Measurements from ENCODE around the gene APOM. TPM values are rescaled to one million over a fixed set of nuclear protein-coding genes. Genes with fewer than 3 reads are reported as not detected.
A peak's percentile ranks its signal among the peaks of the same experiment; 100 is the strongest.

The APOM gene
- total RNA-seq, 2 experiments from 2014 or later: 1.9 to 3.7 TPM

DNA sequence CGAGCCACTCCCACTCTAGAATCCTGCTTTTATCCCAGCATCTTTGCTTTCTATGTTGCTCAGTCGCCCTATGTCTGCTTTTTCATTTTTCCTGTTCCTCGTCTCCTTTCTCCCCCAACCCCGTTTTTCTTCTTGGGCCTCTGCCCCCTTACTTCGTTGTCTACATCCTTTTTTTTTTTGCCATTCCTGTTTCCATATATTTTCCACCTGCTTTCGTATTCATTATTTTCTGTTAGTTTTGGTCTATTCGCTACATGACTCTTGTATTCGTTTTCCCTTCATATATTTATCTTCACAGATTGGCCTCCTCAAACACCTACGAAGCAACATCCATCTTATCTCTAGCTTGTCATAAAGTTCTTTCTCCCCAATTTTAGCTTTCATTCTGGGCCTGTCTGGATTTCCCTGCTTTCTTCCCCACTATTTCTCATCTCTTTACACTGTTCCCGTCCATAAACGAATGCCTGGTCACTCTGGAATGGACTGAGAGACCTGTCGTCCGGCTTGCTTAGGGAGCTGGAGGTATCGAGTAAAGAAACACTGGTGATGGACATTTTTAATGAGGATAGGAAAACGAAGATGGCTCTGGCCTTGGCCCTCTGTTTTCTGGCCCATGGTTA, 34.3 kb upstream of the APOM start:
- DNase-seq (no peak), ATAC-seq (no peak)
- Mint-ChIP-seq H3K27me3 (no peaks in the 10 kb centered on the region), H3K27ac (peak overlapping the region; percentile 96), H3K4me3 (peak overlapping the region; percentile 99), H3K4me1 (peaks cover 40% of the 10 kb centered on the region), H3K36me3 (peaks cover 56% of the 10 kb centered on the region), H3K9me3 (ENCODE audit: low read depth) (no peaks in the 10 kb centered on the region)
- CTCF ChIA-PET: interaction anchor here (0.6 to 1.9 kb wide), 7 partner anchors 23 to 128 kb away, joined by 3 to 8 read pairs (median 3); no protein-coding TSS in a partner anchor

DNA sequence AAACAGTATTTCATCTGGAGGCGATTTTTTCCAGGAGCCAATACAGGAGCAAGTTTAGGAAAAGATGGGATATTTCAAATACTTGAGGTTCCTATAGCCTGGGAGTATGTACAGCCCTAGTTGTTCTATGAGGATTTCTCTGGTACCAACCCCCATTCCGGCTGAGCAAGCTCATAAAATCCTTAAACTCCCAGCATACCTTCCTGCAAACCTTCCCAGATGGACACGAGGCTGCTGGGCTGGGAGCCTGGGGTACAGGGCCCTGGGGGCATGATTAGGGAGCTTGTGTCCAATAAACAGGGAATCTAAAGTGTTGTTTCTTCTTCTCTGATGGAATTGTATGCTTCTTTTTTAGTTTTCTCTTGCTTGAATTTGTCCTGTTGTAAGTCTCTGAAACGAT, 33.7 kb upstream of the APOM start:
- CTCF ChIA-PET: interaction anchor here (1.0 to 1.9 kb wide), 9 partner anchors 24 to 208 kb away, joined by 3 to 8 read pairs (median 3); partner anchors contain the start of gene LST1
- H3K4me1 Mint-ChIP-seq: peaks cover 37% of the 10 kb centered on the region
- peaks cover 58% of the 10 kb centered on the region for H3K36me3 Mint-ChIP-seq
- H3K27me3 Mint-ChIP-seq: no peaks in the 10 kb centered on the region
- H3K9me3 Mint-ChIP-seq (ENCODE audit: low read depth): no peaks in the 10 kb centered on the region
- H3K4me3 Mint-ChIP-seq: peak overlapping the region; percentile 99
- peak overlapping the region; percentile 96 for H3K27ac Mint-ChIP-seq
- ATAC-seq: no peak
- no peak for DNase-seq

GRCh38 chr6:31622684-31623091, 33.0 kb upstream of the APOM start:
- no peaks in the 10 kb centered on the region for H3K27me3 Mint-ChIP-seq
- peaks cover 64% of the 10 kb centered on the region for H3K36me3 Mint-ChIP-seq
- ATAC-seq (no peak), DNase-seq (no peak)
- H3K9me3 Mint-ChIP-seq (ENCODE audit: low read depth): no peaks in the 10 kb centered on the region
- H3K4me3 Mint-ChIP-seq: peak overlapping the region; percentile 99
- CTCF ChIA-PET: interaction anchor here (0.9 to 1.9 kb wide), 11 partner anchors 24 to 207 kb away, joined by 3 to 8 read pairs (median 3); partner anchors contain the start of genes GPANK1 and LST1
- peaks cover 36% of the 10 kb centered on the region for H3K4me1 Mint-ChIP-seq
- peak overlapping the region; percentile 96 for H3K27ac Mint-ChIP-seq

DNA sequence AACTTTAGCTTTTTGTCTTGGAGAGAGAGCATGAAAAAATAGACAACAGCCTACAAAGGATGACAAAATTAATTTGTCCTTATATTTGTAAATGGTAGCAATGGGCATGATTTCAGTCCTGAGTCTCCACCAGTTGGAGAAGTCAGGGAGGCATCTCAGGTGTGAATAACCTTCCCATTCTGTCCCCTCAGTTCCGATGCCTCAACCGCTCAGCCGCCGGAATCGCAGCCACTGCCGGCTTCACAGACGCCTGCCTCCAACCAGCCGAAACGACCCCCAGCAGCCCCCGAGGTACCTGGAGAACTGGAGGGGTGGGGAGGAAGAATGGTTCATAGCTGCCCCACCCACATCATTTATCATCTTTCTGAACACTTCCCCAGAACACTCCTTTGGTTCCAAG, 31.6 kb upstream of the APOM start:
- peaks cover 32% of the 10 kb centered on the region for H3K4me1 Mint-ChIP-seq
- peaks cover 71% of the 10 kb centered on the region for H3K36me3 Mint-ChIP-seq
- H3K27me3 Mint-ChIP-seq: no peaks in the 10 kb centered on the region
- no peak overlapping the region for H3K4me3 Mint-ChIP-seq
- no peak overlapping the region for H3K27ac Mint-ChIP-seq
- no peaks in the 10 kb centered on the region for H3K9me3 Mint-ChIP-seq (ENCODE audit: low read depth)
- CTCF ChIA-PET: no interaction called here
- no peak for DNase-seq
- no peak for ATAC-seq

DNA sequence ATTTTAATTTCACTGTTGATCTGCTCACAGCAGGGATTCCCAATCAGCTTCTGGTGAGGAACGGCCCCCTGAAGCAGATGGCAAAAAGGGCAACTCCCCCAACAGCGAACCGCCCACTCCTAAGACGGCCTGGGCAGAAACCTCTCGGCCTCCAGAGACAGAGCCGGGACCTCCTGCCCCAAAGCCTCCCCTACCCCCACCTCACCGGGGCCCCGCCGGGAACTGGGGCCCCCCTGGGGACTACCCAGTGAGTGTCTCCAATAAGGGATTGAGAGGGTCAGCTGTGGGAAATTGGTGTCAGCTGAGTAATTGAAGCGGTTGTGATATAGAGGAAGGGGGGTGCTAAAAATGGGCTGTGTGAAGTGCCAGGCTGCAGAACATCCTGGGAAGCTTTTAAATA, 28.7 kb upstream of the APOM start:
- Mint-ChIP-seq H3K4me3 (no peak overlapping the region), H3K27me3 (no peaks in the 10 kb centered on the region), H3K9me3 (ENCODE audit: low read depth) (no peaks in the 10 kb centered on the region), H3K36me3 (peaks cover 80% of the 10 kb centered on the region), H3K4me1 (peaks cover 21% of the 10 kb centered on the region), H3K27ac (no peak overlapping the region)
- ATAC-seq: no peak
- DNase-seq: no peak
- CTCF ChIA-PET: interaction anchor here (0.9 to 1.6 kb wide), 3 partner anchors 9 to 45 kb away, joined by 3 to 5 read pairs (median 3); no protein-coding TSS in a partner anchor

DNA sequence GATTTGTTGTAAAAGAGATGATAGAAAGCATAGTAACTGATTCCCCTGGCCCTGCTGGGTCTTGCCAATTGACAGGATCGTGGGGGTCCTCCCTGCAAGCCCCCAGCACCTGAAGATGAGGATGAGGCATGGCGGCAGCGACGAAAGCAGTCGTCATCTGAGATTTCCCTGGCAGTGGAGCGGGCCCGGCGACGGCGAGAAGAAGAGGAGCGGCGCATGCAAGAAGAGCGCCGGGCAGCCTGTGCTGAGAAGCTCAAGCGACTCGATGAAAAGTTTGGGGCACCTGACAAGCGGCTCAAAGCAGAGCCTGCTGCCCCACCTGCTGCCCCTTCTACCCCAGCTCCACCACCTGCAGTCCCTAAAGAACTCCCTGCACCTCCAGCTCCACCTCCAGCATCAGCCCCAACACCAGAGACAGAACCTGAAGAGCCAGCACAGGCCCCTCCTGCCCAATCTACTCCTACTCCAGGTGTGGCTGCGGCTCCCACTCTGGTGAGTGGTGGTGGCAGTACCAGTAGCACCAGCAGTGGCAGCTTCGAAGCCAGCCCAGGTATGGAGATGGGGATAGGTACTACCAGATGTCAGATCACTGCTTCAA, 27.9 kb upstream of the APOM start:
- ATAC-seq: no peak
- Mint-ChIP-seq H3K27me3 (no peaks in the 10 kb centered on the region), H3K36me3 (peaks cover 76% of the 10 kb centered on the region), H3K9me3 (ENCODE audit: low read depth) (no peaks in the 10 kb centered on the region), H3K27ac (no peak overlapping the region), H3K4me3 (no peak overlapping the region), H3K4me1 (peaks cover 13% of the 10 kb centered on the region)
- DNase-seq: no peak
- CTCF ChIA-PET: interaction anchor here (0.9 to 1.6 kb wide), 2 partner anchors 9 to 12 kb away, joined by 3 to 5 read pairs; no protein-coding TSS in a partner anchor

- no peaks in the 10 kb centered on the region for H3K9me3 Mint-ChIP-seq (ENCODE audit: low read depth)
- CTCF ChIA-PET: no interaction called here
- no peaks in the 10 kb centered on the region for H3K27me3 Mint-ChIP-seq
- H3K4me3 Mint-ChIP-seq: no peak overlapping the region
- peaks cover 73% of the 10 kb centered on the region for H3K36me3 Mint-ChIP-seq
- ATAC-seq: no peak
- H3K4me1 Mint-ChIP-seq: peaks cover 8% of the 10 kb centered on the region
- no peak overlapping the region for H3K27ac Mint-ChIP-seq
- DNase-seq: no peak
These were observed 26.7 kb upstream of the APOM start for GRCh38 chr6:31629014-31629413.

DNA sequence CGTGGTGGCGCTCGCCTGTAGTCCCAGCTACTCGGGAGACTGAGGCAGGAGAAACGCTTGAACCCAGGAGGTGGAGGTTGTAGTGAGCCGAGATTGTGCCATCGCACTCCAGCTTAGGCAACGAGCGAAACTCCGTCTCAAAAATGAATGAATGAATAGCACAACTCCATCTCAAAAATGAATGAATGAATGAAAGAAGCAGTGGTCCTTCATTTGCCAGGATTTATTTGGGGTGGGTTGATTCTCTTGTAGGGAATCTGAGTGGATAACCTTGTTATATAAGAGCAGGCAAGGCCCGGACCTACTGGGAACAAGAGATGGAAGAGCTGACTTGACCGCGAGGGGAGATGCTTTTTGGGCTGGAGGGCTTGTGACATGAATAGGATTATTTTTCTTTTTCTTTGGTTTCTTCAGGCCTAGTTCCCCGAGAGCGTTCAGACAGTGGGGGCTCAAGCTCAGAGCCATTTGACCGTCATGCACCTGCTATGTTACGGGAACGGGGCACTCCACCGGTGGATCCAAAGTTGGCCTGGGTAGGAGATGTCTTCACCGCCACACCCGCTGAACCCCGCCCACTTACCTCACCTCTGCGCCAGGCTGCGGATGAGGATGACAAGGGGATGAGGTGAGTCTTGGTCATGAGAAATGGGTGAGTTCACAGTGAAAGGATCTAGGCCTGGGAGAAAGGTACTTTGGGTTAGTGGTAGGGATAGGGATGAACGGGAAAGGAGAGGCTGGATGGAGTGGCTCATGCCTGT, 25.3 kb upstream of the APOM start:
- no peak overlapping the region for H3K4me3 Mint-ChIP-seq
- DNase-seq: no peak
- ATAC-seq: no peak
- CTCF ChIA-PET: interaction anchor here (0.6 kb wide), 1 partner anchor 160 kb away, joined by 4 read pairs; no protein-coding TSS in a partner anchor
- H3K36me3 Mint-ChIP-seq: peaks cover 72% of the 10 kb centered on the region
- no peaks in the 10 kb centered on the region for H3K9me3 Mint-ChIP-seq (ENCODE audit: low read depth)
- no peaks in the 10 kb centered on the region for H3K27me3 Mint-ChIP-seq
- no peak overlapping the region for H3K27ac Mint-ChIP-seq
- peaks cover 9% of the 10 kb centered on the region for H3K4me1 Mint-ChIP-seq

- ATAC-seq (no peak), DNase-seq (no peak)
- Mint-ChIP-seq H3K36me3 (peaks cover 69% of the 10 kb centered on the region), H3K9me3 (ENCODE audit: low read depth) (no peaks in the 10 kb centered on the region), H3K4me3 (no peak overlapping the region), H3K4me1 (peaks cover 7% of the 10 kb centered on the region), H3K27me3 (no peaks in the 10 kb centered on the region), H3K27ac (no peak overlapping the region)
- CTCF ChIA-PET: no interaction called here
These were observed 24.5 kb upstream of the APOM start for GRCh38 chr6:31631209-31631608.

- ATAC-seq (no peak), DNase-seq (no peak)
- Mint-ChIP-seq H3K4me3 (no peak overlapping the region), H3K36me3 (peaks cover 67% of the 10 kb centered on the region), H3K27me3 (no peaks in the 10 kb centered on the region), H3K27ac (no peak overlapping the region), H3K9me3 (ENCODE audit: low read depth) (no peaks in the 10 kb centered on the region), H3K4me1 (peaks cover 5% of the 10 kb centered on the region)
- CTCF ChIA-PET: no interaction called here
These were observed 23.9 kb upstream of the APOM start for GRCh38 chr6:31631681-31632278.

- Mint-ChIP-seq H3K4me1 (peaks cover 5% of the 10 kb centered on the region), H3K4me3 (no peak overlapping the region), H3K36me3 (peaks cover 69% of the 10 kb centered on the region), H3K27me3 (no peaks in the 10 kb centered on the region), H3K9me3 (ENCODE audit: low read depth) (no peaks in the 10 kb centered on the region), H3K27ac (no peak overlapping the region)
- CTCF ChIA-PET: no interaction called here
- DNase-seq: no peak
- no peak for ATAC-seq
These were observed 23.3 kb upstream of the APOM start for GRCh38 chr6:31632279-31632946.

DNA sequence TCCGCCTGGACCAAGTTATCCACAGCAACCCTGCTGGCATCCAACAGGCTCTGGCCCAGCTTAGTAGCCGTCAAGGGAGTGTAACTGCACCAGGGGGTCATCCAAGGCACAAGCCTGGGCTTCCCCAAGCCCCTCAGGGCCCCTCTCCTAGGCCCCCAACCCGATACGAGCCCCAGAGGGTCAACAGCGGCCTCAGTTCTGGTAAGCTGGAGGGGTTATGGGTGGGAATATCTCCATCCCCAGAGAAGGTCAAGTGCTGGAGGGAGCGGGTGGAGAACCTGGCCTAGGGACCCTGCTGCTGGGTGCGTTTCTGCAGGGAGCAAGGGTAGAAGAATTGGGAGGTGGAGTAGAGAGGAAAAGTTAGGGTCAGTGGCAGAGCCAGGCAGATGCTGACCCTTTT, 22.2 kb upstream of the APOM start:
- no peak overlapping the region for H3K27ac Mint-ChIP-seq
- H3K4me1 Mint-ChIP-seq: peaks cover 5% of the 10 kb centered on the region
- DNase-seq (no peak), ATAC-seq (no peak)
- no peaks in the 10 kb centered on the region for H3K27me3 Mint-ChIP-seq
- CTCF ChIA-PET: no interaction called here
- H3K9me3 Mint-ChIP-seq (ENCODE audit: low read depth): no peaks in the 10 kb centered on the region
- no peak overlapping the region for H3K4me3 Mint-ChIP-seq
- H3K36me3 Mint-ChIP-seq: peaks cover 63% of the 10 kb centered on the region

- CTCF ChIA-PET: interaction anchor here (0.6 to 1.7 kb wide), 2 partner anchors 13 to 17 kb away, joined by 3 read pairs; no protein-coding TSS in a partner anchor
- H3K27me3 Mint-ChIP-seq: no peaks in the 10 kb centered on the region
- ATAC-seq (no peak), DNase-seq (no peak)
- peaks cover 5% of the 10 kb centered on the region for H3K4me1 Mint-ChIP-seq
- H3K36me3 Mint-ChIP-seq: peaks cover 63% of the 10 kb centered on the region
- no peaks in the 10 kb centered on the region for H3K9me3 Mint-ChIP-seq (ENCODE audit: low read depth)
- H3K27ac Mint-ChIP-seq: peak overlapping the region; percentile 13
- H3K4me3 Mint-ChIP-seq: no peak overlapping the region
These were observed 21.6 kb upstream of the APOM start for GRCh38 chr6:31634131-31634530.
